Loucy (cell line): ENCODE results near the gene CXorf65.

ENCODE experiments used
- H2AFZ ChIP-seq: fragments of 200-600 bp; sonication (generic); 2 replicates; pipeline ENCODE4 v1.6.0; 2016; ENCODE audit warnings: antibody characterized with exemption, mild to moderate bottlenecking, low read length, moderate library complexity
- H3F3A ChIP-seq: fragments of 200-600 bp; 2 replicates; pipeline ENCODE4 v1.6.0; 2016; ENCODE audit warnings: antibody characterized with exemption, low read depth, mild to moderate bottlenecking
- H3K27me3 ChIP-seq: fragments of 200-600 bp; sonication (generic); 2 replicates; pipeline ENCODE4 v1.6.1; 2014; ENCODE audit warnings: low read length, mild to moderate bottlenecking; ENCODE audit not compliant: insufficient read depth, poor library complexity, severe bottlenecking
- H3K36me3 ChIP-seq: fragments of 200-600 bp; sonication (generic); 2 replicates; pipeline ENCODE4 v1.6.1; 2016; ENCODE audit warnings: low read length; ENCODE audit not compliant: insufficient read depth
- H3K4me1 ChIP-seq: fragments of 200-600 bp; sonication (generic); 2 replicates; pipeline ENCODE4 v1.5.1; 2014; ENCODE audit warnings: low read length, mild to moderate bottlenecking; ENCODE audit not compliant: insufficient read depth, poor library complexity, severe bottlenecking
- H3K4me2 ChIP-seq: fragments of 200-600 bp; sonication (generic); 2 replicates; pipeline ENCODE4 v1.6.0; 2014; ENCODE audit warnings: antibody characterized with exemption, low read length, low read depth, mild to moderate bottlenecking; ENCODE audit not compliant: poor library complexity, severe bottlenecking
- H3K4me3 ChIP-seq: fragments of 200-600 bp; sonication (generic); 2 replicates; pipeline ENCODE4 v1.5.1; 2014; ENCODE audit warnings: low read length, mild to moderate bottlenecking, mixed read lengths; ENCODE audit not compliant: poor library complexity, severe bottlenecking
- H3K79me2 ChIP-seq: fragments of 200-600 bp; sonication (generic); 2 replicates; pipeline ENCODE4 v1.6.1; 2014; ENCODE audit warnings: low read length; ENCODE audit not compliant: insufficient read depth
- H3K9ac ChIP-seq: fragments of 200-600 bp; sonication (generic); 2 replicates; pipeline ENCODE4 v1.6.0; 2014; ENCODE audit warnings: mild to moderate bottlenecking, low read depth, low read length, moderate library complexity; ENCODE audit not compliant: poor library complexity, severe bottlenecking
- H3K9me2 ChIP-seq: fragments of 200-600 bp; sonication (generic); replicated peaks from 2 replicates; pipeline ENCODE4 v1.6.1; 2016; ENCODE audit warnings: low read depth, low read length, mixed read lengths
- H3K9me3 ChIP-seq: fragments of 200-600 bp; sonication (generic); 2 replicates; pipeline ENCODE4 v1.6.1; 2014; ENCODE audit warnings: mild to moderate bottlenecking, antibody characterized with exemption, low read length, low read depth; ENCODE audit not compliant: insufficient read depth
- H4K20me1 ChIP-seq: fragments of 200-600 bp; sonication (generic); 2 replicates; pipeline ENCODE4 v1.6.0; 2014; ENCODE audit warnings: antibody characterized with exemption, low read length, mild to moderate bottlenecking; ENCODE audit not compliant: insufficient read depth, poor library complexity, severe bottlenecking
- CTCF ChIP-seq: fragments of 200-600 bp; sonication (generic); conservative IDR thresholded peaks from 2 replicates; pipeline ENCODE4 v1.5.1; 2014; ENCODE audit warnings: mild to moderate bottlenecking, antibody characterized with exemption, low read length
- EZH2phosphoT487 ChIP-seq: fragments of 200-600 bp; IDR thresholded peaks from 2 replicates; pipeline ENCODE4 v1.6.1; 2018; ENCODE audit warnings: antibody characterized with exemption, mild to moderate bottlenecking, moderate library complexity, borderline replicate concordance

Gene CXorf65

GRCh38 chrX:71070531-71070930 lies 36.0 kb downstream of the CXorf65 start:
- Histone ChIP-seq H3K4me1 (peaks cover 9% of the 10 kb centered on the region), H3K27me3 (no peaks in the 10 kb centered on the region), H3K4me2 (no peak overlapping the region), H3K36me3 (no peaks in the 10 kb centered on the region), H2AFZ (peak overlapping the region; percentile 32; the same call in 1 of the 2 replicates), H3K9me3 (no peaks in the 10 kb centered on the region), H3K9me2 (no peaks in the 10 kb centered on the region), H4K20me1 (peaks cover 6% of the 10 kb centered on the region), H3K9ac (no peak overlapping the region), H3F3A (no peaks in the 10 kb centered on the region), H3K4me3 (no peak overlapping the region), H3K79me2 (peaks cover 23% of the 10 kb centered on the region)
- no peak for TF ChIP-seq CTCF

GRCh38 chrX:71068044-71068918 lies 38.3 kb downstream of the CXorf65 start, which contains the start of gene SNX12:
Gene SNX12, minus strand, starts transcription at chrX:71068334. Its CDS starts 28 bp downstream, at chrX:71068306.
- Histone ChIP-seq H3K4me2 (peak within 1 kb of the TSS; percentile 80), H4K20me1 (peaks cover 12% of the 10 kb centered on the region), H3K27me3 (no peaks in the 10 kb centered on the region), H3K79me2 (peaks cover 37% of the 10 kb centered on the region), H3K9ac (peak within 1 kb of the TSS; percentile 89), H3K36me3 (no peaks in the 10 kb centered on the region), H3K9me3 (no peaks in the 10 kb centered on the region), H2AFZ (peak within 1 kb of the TSS; percentile 98), H3K9me2 (no peaks in the 10 kb centered on the region), H3K4me3 (peak within 1 kb of the TSS; percentile 97), H3K4me1 (peaks cover 17% of the 10 kb centered on the region), H3F3A (no peaks in the 10 kb centered on the region)
- no peak for TF ChIP-seq CTCF

- H3F3A ChIP-seq = no peaks in the 10 kb centered on the region
- H4K20me1 ChIP-seq = peaks cover 12% of the 10 kb centered on the region
- H3K4me1 ChIP-seq = peaks cover 17% of the 10 kb centered on the region
- H3K27me3 ChIP-seq = no peaks in the 10 kb centered on the region
- peaks cover 37% of the 10 kb centered on the region for H3K79me2 ChIP-seq
- no peaks in the 10 kb centered on the region; the same call in 1 of the 2 replicates for H3K36me3 ChIP-seq
- H3K9me2 ChIP-seq = no peaks in the 10 kb centered on the region
- H2AFZ ChIP-seq = peak overlapping the region; percentile 98
- H3K9ac ChIP-seq = peak overlapping the region; percentile 89
- peak overlapping the region; percentile 97 for H3K4me3 ChIP-seq
- H3K4me2 ChIP-seq = peak overlapping the region; percentile 80
- no peaks in the 10 kb centered on the region for H3K9me3 ChIP-seq
- TF ChIP-seq EZH2phosphoT487 (no peak), CTCF (no peak)
These were observed 38.9 kb downstream of the CXorf65 start for GRCh38 chrX:71067712-71068043.
